Skeletal muscle cell (primary cell): ENCODE measurements around the gene MFAP3.
"Not testable (repeated sequence)": the region's sequence is repeated elsewhere in the genome, so short reads cannot be mapped to it uniquely, and the experiment has no call there.

Experiments
- DNase-seq: peaks from one replicate; pipeline ENCODE4 v3.0.0-alpha.2; 2010; ENCODE audit warnings: low read depth
- H3K4me3 ChIP-seq: 2 replicates; pipeline ENCODE4 v1.5.1; 2011; ENCODE audit warnings: low read depth, mild to moderate bottlenecking, control low read depth, low read length, moderate library complexity

MFAP3 gene

GRCh38 chr5:154038707-154039457 lies at the start of gene MFAP3, which contains the start of gene FAM114A2:
Gene MFAP3, plus strand, starts transcription at chr5:154038967. Its CDS starts 10,756 bp downstream, at chr5:154049723.
Gene FAM114A2, minus strand, starts transcription at chr5:154038910. Its CDS starts 3,957 bp downstream, at chr5:154034953.
- H3K4me3 ChIP-seq: peak within 1 kb of the TSS; percentile 80

GRCh38 chr5:153991168-153991567 lies 47.6 kb upstream of the MFAP3 start:
- no peak overlapping the region for H3K4me3 ChIP-seq
- DNase-seq: no peak

More at GRCh38 chr5:154038707-154039457, at the start of gene MFAP3, which contains the start of gene FAM114A2:
- DNase-seq: peak; percentile 42

- no peak overlapping the region for H3K4me3 ChIP-seq
- DNase-seq: no peak
Measured at GRCh38 chr5:153998010-153998409, 40.8 kb upstream of the MFAP3 start.

- no peak overlapping the region for H3K4me3 ChIP-seq
- DNase-seq: no peak
Measured at GRCh38 chr5:153998768-153999167, 40.0 kb upstream of the MFAP3 start.

GRCh38 chr5:153999995-154000394 lies 38.8 kb upstream of the MFAP3 start:
- no peak overlapping the region for H3K4me3 ChIP-seq
- no peak for DNase-seq

GRCh38 chr5:154000703-154001102 lies 38.1 kb upstream of the MFAP3 start:
- no peak for DNase-seq
- H3K4me3 ChIP-seq: no peak overlapping the region

- no peak overlapping the region for H3K4me3 ChIP-seq
- no peak for DNase-seq
Measured at GRCh38 chr5:154002093-154002492, 36.7 kb upstream of the MFAP3 start.

GRCh38 chr5:154002511-154003020 lies 36.2 kb upstream of the MFAP3 start:
- DNase-seq: no peak
- H3K4me3 ChIP-seq: no peak overlapping the region

- H3K4me3 ChIP-seq: no peak overlapping the region
- no peak for DNase-seq
Measured at GRCh38 chr5:154005648-154006047, 33.1 kb upstream of the MFAP3 start.

GRCh38 chr5:154010660-154011059 lies 28.1 kb upstream of the MFAP3 start:
- no peak for DNase-seq

GRCh38 chr5:154015071-154015693 lies 23.6 kb upstream of the MFAP3 start:
- no peak for DNase-seq
- H3K4me3 ChIP-seq: no peak overlapping the region

More at GRCh38 chr5:154010660-154011059, 28.1 kb upstream of the MFAP3 start:
- no peak overlapping the region for H3K4me3 ChIP-seq

- H3K4me3 ChIP-seq, DNase-seq: not testable (repeated sequence)
Measured at GRCh38 chr5:154018919-154019318, 19.8 kb upstream of the MFAP3 start.

GRCh38 chr5:154025951-154026350 lies 12.8 kb upstream of the MFAP3 start:
- DNase-seq: no peak

GRCh38 chr5:154031937-154032489 lies 6.8 kb upstream of the MFAP3 start:
- no peak overlapping the region for H3K4me3 ChIP-seq
- DNase-seq: no peak

More at GRCh38 chr5:154025951-154026350, 12.8 kb upstream of the MFAP3 start:
- no peak overlapping the region for H3K4me3 ChIP-seq

GRCh38 chr5:154034944-154035343 lies 3.8 kb upstream of the MFAP3 start:
- no peak for DNase-seq
- no peak overlapping the region for H3K4me3 ChIP-seq

- peak overlapping the region; percentile 80 for H3K4me3 ChIP-seq
- no peak for DNase-seq
Measured at GRCh38 chr5:154038261-154038706, 483 bp upstream of the MFAP3 start.

- H3K4me3 ChIP-seq: peak overlapping the region; percentile 80
- DNase-seq: no peak
Measured at GRCh38 chr5:154039458-154039829, 677 bp downstream of the MFAP3 start.

- no peak for DNase-seq
- H3K4me3 ChIP-seq: no peak overlapping the region
Measured at GRCh38 chr5:154042766-154043165, 4.0 kb downstream of the MFAP3 start.

GRCh38 chr5:154044099-154044498 lies 5.3 kb downstream of the MFAP3 start:
- H3K4me3 ChIP-seq: no peak overlapping the region
- DNase-seq: no peak

GRCh38 chr5:154044581-154044980 lies 5.8 kb downstream of the MFAP3 start:
- no peak for DNase-seq
- H3K4me3 ChIP-seq: no peak overlapping the region
